HCT116 (cell line): Measurements from ENCODE around the gene PRMT9. TPM values are rescaled to one million over a fixed set of nuclear protein-coding genes. Genes with fewer than 3 reads are reported as not detected.

Source experiments
- ATAC-seq: fragments of 200-7000 bp; cut with Tn5 transposase; 2 replicates; pipeline ENCODE4 v1.9.1; 2020; ENCODE audit warnings: mild to moderate bottlenecking, moderate library complexity
- BruUV-seq: library from RNA; stranded (reverse); fragments of 400-500 nt; replicated peaks from 2 replicates; lab custom pipeline; 2021; lab: Mats Ljungman, UMichigan
- CTCF ChIA-PET: fragments of 300-600 bp; sonication (Branson Sonifier 250); formaldehyde crosslinking; loops from one replicate; lab custom pipeline; 2021; ENCODE audit warnings: antibody characterized with exemption; lab: Charles Lee
- POLR2A ChIA-PET: fragments of 300-600, 350-600 bp; sonication (Branson Sonifier 250); formaldehyde crosslinking; loops from one replicate; lab custom pipeline; 2021; ENCODE audit warnings: antibody characterized with exemption; lab: Charles Lee
- RAD21 ChIA-PET, 2 experiments: fragments of 300-600 bp; sonication (Branson Sonifier 250); formaldehyde crosslinking; loops; one replicate each; lab custom pipeline; 2023; ENCODE audit warnings: low total read pairs in 2 of 2; ENCODE audit not compliant: uncharacterized antibody in 2 of 2, unreplicated experiment in 2 of 2, low non-redundant PET in 1 of 2; lab: Charles Lee
- DNase-seq: peaks from one replicate; pipeline ENCODE4 v3.0.0-alpha.2; 2010; ENCODE audit warnings: low read depth, low spot score
- H2AFZ ChIP-seq: fragments of 200-600 bp; shearing (Covaris generic), sonication (generic); 2 replicates; pipeline ENCODE4 v1.6.1; 2017; ENCODE audit warnings: low read depth, mixed run types, mixed read lengths, antibody characterized with exemption, low read length; ENCODE audit not compliant: poor library complexity, severe bottlenecking
- H3K27ac ChIP-seq: 2 replicates; pipeline ENCODE4 v1.5.1; 2012; ENCODE audit warnings: low read depth, low read length
- H3K27me3 ChIP-seq: fragments of 200-600 bp; sonication (generic); 2 replicates; pipeline ENCODE4 v1.6.1; 2016; ENCODE audit warnings: mixed run types, low read length, mixed read lengths; ENCODE audit not compliant: insufficient read depth
- H3K36me3 ChIP-seq, 2 experiments: fragments of 200-500 bp in 1 of 2; fragments of 200-600 bp in 1 of 2; sonication (Bioruptor generic) in 1 of 2; sonication (generic) in 1 of 2; 2 replicates each; pipeline versions ENCODE4 v1.5.1 to v1.6.1; 2014 to 2016; ENCODE audit warnings: low read length in 2 of 2, inconsistent platforms in 1 of 2, mixed read lengths in 1 of 2, mixed run types in 1 of 2; ENCODE audit not compliant: insufficient read depth in 2 of 2, control insufficient read depth in 1 of 2
- H3K4me1 ChIP-seq, 2 experiments: fragments of 200-600 bp in 1 of 2; sonication (generic) in 1 of 2; 2 replicates each; pipeline versions ENCODE4 v1.5.1 to v1.6.1; 2012 to 2017; ENCODE audit warnings: low read length in 2 of 2, inconsistent platforms in 1 of 2, mild to moderate bottlenecking in 1 of 2, mixed read lengths in 1 of 2, mixed run types in 1 of 2, moderate library complexity in 1 of 2; ENCODE audit not compliant: insufficient read depth in 2 of 2, control insufficient read depth in 1 of 2
- H3K4me2 ChIP-seq: fragments of 200-600 bp; sonication (generic); 2 replicates; pipeline ENCODE4 v1.6.1; 2017; ENCODE audit warnings: mixed run types, low read length, mixed read lengths
- H3K4me3 ChIP-seq, 2 experiments: fragments of 200-600 bp in 1 of 2; sonication (generic) in 1 of 2; replicated peaks in 1 of 2; 2 replicates each; pipeline ENCODE4 v1.5.1; 2011 to 2016; ENCODE audit warnings: low read length in 2 of 2, control low read depth in 1 of 2, low read depth in 1 of 2, mild to moderate bottlenecking in 1 of 2, mixed read lengths in 1 of 2, mixed run types in 1 of 2
- H3K79me2 ChIP-seq: fragments of 200-600 bp; sonication (generic); 2 replicates; pipeline ENCODE4 v1.6.1; 2017; ENCODE audit warnings: mild to moderate bottlenecking, mixed run types, low read length, moderate library complexity, mixed read lengths; ENCODE audit not compliant: insufficient read depth
- H3K9ac ChIP-seq: fragments of 200-600 bp; sonication (generic); 2 replicates; pipeline ENCODE4 v1.6.1; 2016; ENCODE audit warnings: low read length, mixed read lengths
- H3K9me2 ChIP-seq: fragments of 200-600 bp; sonication (generic), shearing (Covaris generic); 2 replicates; pipeline ENCODE4 v1.6.1; 2017; ENCODE audit warnings: mixed run types, mild to moderate bottlenecking, moderate library complexity; ENCODE audit not compliant: insufficient read depth
- H3K9me3 ChIP-seq, 2 experiments: fragments of 200-500 bp in 1 of 2; fragments of 200-600 bp in 1 of 2; sonication (Bioruptor generic) in 1 of 2; sonication (generic) in 1 of 2; 2 replicates each; pipeline ENCODE4 v1.6.1; 2014 to 2017; ENCODE audit warnings: low read length in 2 of 2, mixed read lengths in 2 of 2, inconsistent platforms in 1 of 2, low read depth in 1 of 2, mild to moderate bottlenecking in 1 of 2, mixed run types in 1 of 2, moderate library complexity in 1 of 2; ENCODE audit not compliant: control insufficient read depth in 1 of 2, insufficient read depth in 1 of 2
- H4K20me1 ChIP-seq: fragments of 200-600 bp; sonication (generic), shearing (Covaris generic); 2 replicates; pipeline ENCODE4 v1.6.1; 2017; ENCODE audit warnings: mixed run types, mild to moderate bottlenecking, moderate library complexity; ENCODE audit not compliant: insufficient read depth
- CBX3 ChIP-seq: IDR thresholded peaks from 2 replicates; pipeline ENCODE4 v1.6.1; 2012; ENCODE audit warnings: low read depth
- EGR1 ChIP-seq: IDR thresholded peaks from 2 replicates; pipeline ENCODE4 v1.6.1; 2012; ENCODE audit warnings: low read depth
- EZH2 ChIP-seq: fragments of 200-600 bp; sonication (generic); IDR thresholded peaks from 2 replicates; pipeline ENCODE4 v1.6.1; 2017; ENCODE audit warnings: antibody characterized with exemption, mixed run types
- EZH2phosphoT487 ChIP-seq: fragments of 200-600 bp; IDR thresholded peaks from 2 replicates; pipeline ENCODE4 v1.6.1; 2018; ENCODE audit warnings: antibody characterized with exemption, borderline replicate concordance
- FOSL1 ChIP-seq: IDR thresholded peaks from 2 replicates; pipeline ENCODE4 v1.6.1; 2012; ENCODE audit warnings: low read depth
- JUND ChIP-seq: IDR thresholded peaks from 2 replicates; pipeline ENCODE4 v1.6.1; 2012
- POLR2A ChIP-seq: IDR thresholded peaks from 2 replicates; pipeline ENCODE4 v1.7.0; 2011; ENCODE audit warnings: borderline replicate concordance; ENCODE audit not compliant: insufficient read depth, insufficient read length; ENCODE audit errors: extremely low read depth
- SRF ChIP-seq: IDR thresholded peaks from 2 replicates; pipeline ENCODE4 v1.6.1; 2012; ENCODE audit warnings: low read depth
- ZNF274 ChIP-seq: fragments of 200-500 bp; sonication (Bioruptor generic); IDR thresholded peaks from 2 replicates; pipeline ENCODE4 v1.6.1; 2014; ENCODE audit warnings: mild to moderate bottlenecking, low read depth, low read length, inconsistent platforms
- intact Hi-C: fragments of 100-400 bp; cut with micrococcal nuclease; formaldehyde crosslinking; loops from 2 replicates; pipeline ENCODE4 v1.10.0; 2022
- total RNA-seq: library from RNA; stranded (reverse); gene quantifications from one replicate; pipeline ENCODE4 v1.2.1, GENCODE V29; 2021; ENCODE audit not compliant: unreplicated experiment
- TF ChIP-seq, protein P1 (sequence below): IDR thresholded peaks from 2 replicates; pipeline ENCODE4 v1.6.1; 2012
- TF ChIP-seq, protein P2 (sequence below): IDR thresholded peaks from 2 replicates; pipeline ENCODE4 v1.6.1; 2012
- TF ChIP-seq, protein P3 (sequence below), 3 experiments: fragments of 200-600 bp in 1 of 3; sonication (generic) in 1 of 3; IDR thresholded peaks in 2 of 3; conservative IDR thresholded peaks in 1 of 3; 2 replicates each; pipeline ENCODE4 v1.5.1; 2012 to 2017; ENCODE audit warnings: low read depth in 2 of 3, low read length in 2 of 3, antibody characterized with exemption in 1 of 3, borderline replicate concordance in 1 of 3, control low read depth in 1 of 3, mild to moderate bottlenecking in 1 of 3, mixed read lengths in 1 of 3, mixed run types in 1 of 3, moderate library complexity in 1 of 3; ENCODE audit not compliant: insufficient read depth in 1 of 3

Gene PRMT9
- total RNA-seq, 1 experiment from 2014 or later = 5.8 TPM

DNA sequence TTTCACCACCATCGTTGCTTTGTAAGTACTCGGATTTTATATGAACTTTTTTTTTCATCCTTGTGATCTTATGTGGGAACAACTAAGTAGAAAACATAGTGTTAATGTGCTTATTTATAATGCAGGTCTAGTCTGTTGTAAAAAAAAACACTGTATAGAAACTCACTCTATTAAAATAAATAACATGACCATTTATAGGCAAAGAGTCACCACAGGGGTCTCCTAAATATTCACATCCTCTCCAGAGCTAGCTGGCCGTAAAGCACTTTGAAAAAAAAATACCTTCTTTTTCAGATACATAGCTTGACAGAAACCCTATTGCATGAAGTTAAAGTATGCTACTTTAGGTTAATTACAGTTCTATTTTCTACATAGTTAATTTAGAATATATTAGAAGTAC, 55.5 kb downstream of the PRMT9 start:
- Histone ChIP-seq H3K27me3 (no peaks in the 10 kb centered on the region), H3K79me2 (no peaks in the 10 kb centered on the region), H3K9me3 (no peaks in the 10 kb centered on the region), H4K20me1 (no peaks in the 10 kb centered on the region), H2AFZ (no peak overlapping the region), H3K9me2 (no peaks in the 10 kb centered on the region), H3K4me1 (peaks cover 0 to 3% of the 10 kb centered on the region in 2 experiments; a peak in 1 of 4 replicates), H3K4me3 (no peak overlapping the region), H3K27ac (no peak overlapping the region)
- BruUV-seq = no TSS peak
- intact Hi-C loops = no loop called here
- ChIA-PET POLR2A (interaction anchor here (1.1 kb wide), 1 partner anchor 11 kb away, joined by 4 read pairs; the partner anchor contains the start of gene TMEM184C), RAD21 (no interaction called here)
- no peak for ATAC-seq
- DNase-seq = no peak
- TF ChIP-seq, protein P1, sequence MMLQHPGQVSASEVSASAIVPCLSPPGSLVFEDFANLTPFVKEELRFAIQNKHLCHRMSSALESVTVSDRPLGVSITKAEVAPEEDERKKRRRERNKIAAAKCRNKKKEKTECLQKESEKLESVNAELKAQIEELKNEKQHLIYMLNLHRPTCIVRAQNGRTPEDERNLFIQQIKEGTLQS = no peak
- TF ChIP-seq POLR2A = no peak
- TF ChIP-seq, protein P2, sequence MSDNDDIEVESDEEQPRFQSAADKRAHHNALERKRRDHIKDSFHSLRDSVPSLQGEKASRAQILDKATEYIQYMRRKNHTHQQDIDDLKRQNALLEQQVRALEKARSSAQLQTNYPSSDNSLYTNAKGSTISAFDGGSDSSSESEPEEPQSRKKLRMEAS = no peak
- TF ChIP-seq, protein P3, sequence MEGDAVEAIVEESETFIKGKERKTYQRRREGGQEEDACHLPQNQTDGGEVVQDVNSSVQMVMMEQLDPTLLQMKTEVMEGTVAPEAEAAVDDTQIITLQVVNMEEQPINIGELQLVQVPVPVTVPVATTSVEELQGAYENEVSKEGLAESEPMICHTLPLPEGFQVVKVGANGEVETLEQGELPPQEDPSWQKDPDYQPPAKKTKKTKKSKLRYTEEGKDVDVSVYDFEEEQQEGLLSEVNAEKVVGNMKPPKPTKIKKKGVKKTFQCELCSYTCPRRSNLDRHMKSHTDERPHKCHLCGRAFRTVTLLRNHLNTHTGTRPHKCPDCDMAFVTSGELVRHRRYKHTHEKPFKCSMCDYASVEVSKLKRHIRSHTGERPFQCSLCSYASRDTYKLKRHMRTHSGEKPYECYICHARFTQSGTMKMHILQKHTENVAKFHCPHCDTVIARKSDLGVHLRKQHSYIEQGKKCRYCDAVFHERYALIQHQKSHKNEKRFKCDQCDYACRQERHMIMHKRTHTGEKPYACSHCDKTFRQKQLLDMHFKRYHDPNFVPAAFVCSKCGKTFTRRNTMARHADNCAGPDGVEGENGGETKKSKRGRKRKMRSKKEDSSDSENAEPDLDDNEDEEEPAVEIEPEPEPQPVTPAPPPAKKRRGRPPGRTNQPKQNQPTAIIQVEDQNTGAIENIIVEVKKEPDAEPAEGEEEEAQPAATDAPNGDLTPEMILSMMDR (IDR thresholded peaks at IDR 0.05 in 2 of 3, conservative IDR thresholded peaks at IDR 0.05 in 1 of 3; ENCODE audit: borderline replicate concordance in 1 of 3, insufficient read depth in 1 of 3, low read depth in 2 of 3, low read length in 2 of 3) = no peak
- TF ChIP-seq EGR1 = no peak
- no peak for TF ChIP-seq JUND
- no peak for TF ChIP-seq EZH2
- no peak for TF ChIP-seq EZH2phosphoT487
- TF ChIP-seq ZNF274 = no peak
- no peak for TF ChIP-seq FOSL1
- TF ChIP-seq SRF = no peak
- TF ChIP-seq CBX3 = no peak
- TF ChIP-seq, all 23 proteins: peak for 0
- Histone ChIP-seq H3K4me2 (no peak overlapping the region), H3K9ac (no peak overlapping the region), H3K36me3 (peaks cover 27 to 34% of the 10 kb centered on the region in 2 experiments; a peak in 3 of 4 replicates)
- CTCF ChIA-PET = interaction anchor here (1.7 kb wide), 1 partner anchor 239 kb away, joined by 9 read pairs; no protein-coding TSS in a partner anchor
